CD4-positive, alpha-beta T cell treated with Interleukin-12 subunit alpha and Interleukin-12 subunit beta, for 1 hour (primary cell): ENCODE measurements around the gene EHBP1.

Experiments
- DNase-seq: peaks from one replicate; pipeline ENCODE4 v3.0.0-alpha.2; 2020

The EHBP1 gene

GRCh38 chr2:62895632-62896009, 190.1 kb downstream of the EHBP1 start:
- DNase-seq, result no peak

- DNase-seq, result no peak
Observed at GRCh38 chr2:62897187-62897827, 191.8 kb downstream of the EHBP1 start.

GRCh38 chr2:62904344-62904743, 198.8 kb downstream of the EHBP1 start:
- DNase-seq, result no peak

GRCh38 chr2:62908145-62908544, 202.6 kb downstream of the EHBP1 start:
- no peak for DNase-seq

- no peak for DNase-seq
Observed at GRCh38 chr2:62913311-62913710, 207.8 kb downstream of the EHBP1 start.

GRCh38 chr2:62919041-62919440, 213.5 kb downstream of the EHBP1 start:
- no peak for DNase-seq

GRCh38 chr2:62920070-62920469, 214.6 kb downstream of the EHBP1 start:
- no peak for DNase-seq

GRCh38 chr2:62923242-62923641, 217.7 kb downstream of the EHBP1 start:
- no peak for DNase-seq

GRCh38 chr2:62923881-62924280, 218.4 kb downstream of the EHBP1 start:
- DNase-seq, result no peak

GRCh38 chr2:62928015-62928414, 222.5 kb downstream of the EHBP1 start:
- no peak for DNase-seq

- no peak for DNase-seq
Observed at GRCh38 chr2:62931536-62931935, 226.0 kb downstream of the EHBP1 start.

- DNase-seq, result no peak
Observed at GRCh38 chr2:62933398-62933917, 227.9 kb downstream of the EHBP1 start.

- DNase-seq, result no peak
Observed at GRCh38 chr2:62934517-62934916, 229.0 kb downstream of the EHBP1 start.

- DNase-seq, result no peak
Observed at GRCh38 chr2:62938126-62938525, 232.6 kb downstream of the EHBP1 start.

- DNase-seq, result no peak
Observed at GRCh38 chr2:62939735-62940491, 234.4 kb downstream of the EHBP1 start.

- DNase-seq, result no peak
Observed at GRCh38 chr2:62940697-62941096, 235.2 kb downstream of the EHBP1 start.

- no peak for DNase-seq
Observed at GRCh38 chr2:62941413-62941812, 235.9 kb downstream of the EHBP1 start.

GRCh38 chr2:62944362-62944761, 238.8 kb downstream of the EHBP1 start:
- DNase-seq, result no peak

- DNase-seq, result no peak
Observed at GRCh38 chr2:62947403-62947802, 241.9 kb downstream of the EHBP1 start.

- no peak for DNase-seq
Observed at GRCh38 chr2:62956651-62957050, 251.1 kb downstream of the EHBP1 start.

GRCh38 chr2:62958206-62958605, 252.7 kb downstream of the EHBP1 start:
- DNase-seq, result no peak

GRCh38 chr2:62964050-62964449, 258.5 kb downstream of the EHBP1 start:
- DNase-seq, result no peak

- DNase-seq, result no peak
Observed at GRCh38 chr2:62964671-62965070, 259.2 kb downstream of the EHBP1 start.

GRCh38 chr2:62966991-62967390, 261.5 kb downstream of the EHBP1 start:
- no peak for DNase-seq

- DNase-seq, result no peak
Observed at GRCh38 chr2:62968168-62968567, 262.7 kb downstream of the EHBP1 start.
